ENCODE data around the gene PRSS2. TPM values are rescaled to one million over a fixed set of nuclear protein-coding genes. Genes with fewer than 3 reads are reported as not detected.
"Not testable (repeated sequence)": the region's sequence is repeated elsewhere in the genome, so short reads cannot be mapped to it uniquely, and the experiment has no call there.

The PRSS2 gene
- total RNA-seq, 1 experiment from 2014 or later: not detected

GRCh38 chr7:142749218-142749993 lies 21.4 kb upstream of the PRSS2 start, which contains the start of gene PRSS1:
PRSS1 (plus strand) TSS chr7:142749472; CDS start chr7:142749485, 13 bp downstream.
- CTCF ChIA-PET: no interaction called here

GRCh38 chr7:142750321-142750938 lies 20.3 kb upstream of the PRSS2 start:
- ChIA-PET POLR2A (ENCODE audit: low non-redundant PET) (no interaction called here), CTCF (no interaction called here)
- Histone ChIP-seq H3K27ac (ENCODE audit: low read depth, low read length, poor library complexity, severe bottlenecking) (no peak overlapping the region), H3K9me3 (ENCODE audit: low read depth, low read length, poor library complexity, severe bottlenecking) (no peaks in the 10 kb centered on the region), H3K4me1 (ENCODE audit: insufficient read depth, low read length, poor library complexity, severe bottlenecking) (no peaks in the 10 kb centered on the region), H3K27me3 (replicated peaks; ENCODE audit: insufficient read depth, low read depth, low read length, poor library complexity) (peaks cover 7% of the 10 kb centered on the region), H3K4me3 (ENCODE audit: low read depth, low read length, poor library complexity, severe bottlenecking) (no peak overlapping the region), H3K36me3 (ENCODE audit: insufficient read depth, low read length, poor library complexity, severe bottlenecking) (no peaks in the 10 kb centered on the region)
- no peak for TF ChIP-seq EZH2 (IDR thresholded peaks at IDR 0.05; ENCODE audit: borderline replicate concordance, low read depth, low read length, poor library complexity, severe bottlenecking)
- TF ChIP-seq CTCF (conservative IDR thresholded peaks at IDR 0.05; ENCODE audit: low read depth, low read length): no peak
- BruUV-seq (replicated peaks): no TSS peak
- DNase-seq (ENCODE audit: low spot score): no peak
- intact Hi-C loops (cut with micrococcal nuclease; ENCODE audit: unreplicated experiment): no loop called here

More at GRCh38 chr7:142749218-142749993, 21.4 kb upstream of the PRSS2 start, which contains the start of gene PRSS1:
- H3K36me3 ChIP-seq (ENCODE audit: insufficient read depth, low read length, poor library complexity, severe bottlenecking): no peaks in the 10 kb centered on the region
- H3K27ac ChIP-seq (ENCODE audit: low read depth, low read length, poor library complexity, severe bottlenecking): no peak within 1 kb of the TSS
- H3K4me1 ChIP-seq (ENCODE audit: insufficient read depth, low read length, poor library complexity, severe bottlenecking): no peaks in the 10 kb centered on the region
- H3K9me3 ChIP-seq (ENCODE audit: low read depth, low read length, poor library complexity, severe bottlenecking): no peaks in the 10 kb centered on the region
- POLR2A ChIA-PET (ENCODE audit: low non-redundant PET): no interaction called here
- H3K27me3 ChIP-seq (replicated peaks; ENCODE audit: insufficient read depth, low read depth, low read length, poor library complexity): peaks cover 7% of the 10 kb centered on the region
- H3K4me3 ChIP-seq (ENCODE audit: low read depth, low read length, poor library complexity, severe bottlenecking): no peak within 1 kb of the TSS
- no peak for TF ChIP-seq EZH2 (IDR thresholded peaks at IDR 0.05; ENCODE audit: borderline replicate concordance, low read depth, low read length, poor library complexity, severe bottlenecking)
- no peak for TF ChIP-seq CTCF (conservative IDR thresholded peaks at IDR 0.05; ENCODE audit: low read depth, low read length)
- DNase-seq (ENCODE audit: low spot score): no peak
- no TSS peak for BruUV-seq (replicated peaks)
- intact Hi-C loops (cut with micrococcal nuclease; ENCODE audit: unreplicated experiment): no loop called here

GRCh38 chr7:142751526-142752175 lies 19.1 kb upstream of the PRSS2 start:
- H3K9me3 ChIP-seq (ENCODE audit: low read depth, low read length, poor library complexity, severe bottlenecking); intact Hi-C loops (cut with micrococcal nuclease; ENCODE audit: unreplicated experiment); POLR2A ChIA-PET (ENCODE audit: low non-redundant PET); H3K4me3 ChIP-seq (ENCODE audit: low read depth, low read length, poor library complexity, severe bottlenecking); BruUV-seq (replicated peaks); H3K27me3 ChIP-seq (replicated peaks; ENCODE audit: insufficient read depth, low read depth, low read length, poor library complexity); H3K4me1 ChIP-seq (ENCODE audit: insufficient read depth, low read length, poor library complexity, severe bottlenecking); H3K36me3 ChIP-seq (ENCODE audit: insufficient read depth, low read length, poor library complexity, severe bottlenecking); DNase-seq (ENCODE audit: low spot score); CTCF ChIA-PET; H3K27ac ChIP-seq (ENCODE audit: low read depth, low read length, poor library complexity, severe bottlenecking): not testable (repeated sequence)
